Upper lobe of right lung (tissue), 1 donor: Measurements from ENCODE around the gene HID1. TPM values are rescaled to one million over a fixed set of nuclear protein-coding genes. Genes with fewer than 3 reads are reported as not detected.
"Not testable (repeated sequence)": the region's sequence is repeated elsewhere in the genome, so short reads cannot be mapped to it uniquely, and the experiment has no call there.

Experiments
- ATAC-seq: fragments of 200-7000 bp; cut with Tn5 transposase; one replicate; pipeline ENCODE4 v1.9.1; 2020; ENCODE audit warnings: mild to moderate bottlenecking, moderate library complexity
- DNase-seq: peaks from one replicate; pipeline ENCODE4 v3.0.0-alpha.2; 2020
- H3K27ac ChIP-seq: fragments of 200-600 bp; one replicate; pipeline ENCODE4 v1.8.0; 2022
- H3K27me3 ChIP-seq: fragments of 200-600 bp; one replicate; pipeline ENCODE4 v1.8.0; 2022; ENCODE audit warnings: mild to moderate bottlenecking
- H3K36me3 ChIP-seq: fragments of 200-600 bp; one replicate; pipeline ENCODE4 v1.8.0; 2022
- H3K4me1 ChIP-seq: fragments of 200-600 bp; one replicate; pipeline ENCODE4 v1.8.0; 2022
- H3K4me3 ChIP-seq: fragments of 200-600 bp; one replicate; pipeline ENCODE4 v1.8.0; 2022; ENCODE audit warnings: mild to moderate bottlenecking
- H3K9me3 ChIP-seq: fragments of 200-600 bp; one replicate; pipeline ENCODE4 v1.8.0; 2022
- intact Hi-C: fragments of 100-400 bp; cut with DNase I; formaldehyde crosslinking; loops from one replicate; pipeline ENCODE4 v1.11.0; 2022
- total RNA-seq: library from RNA; stranded (reverse); fragmentation: NEBNext Ultra II Directional; extraction: Animal tissue kit (Norgen Biotek cat#: 25700); gene quantifications from one replicate; pipeline ENCODE4 v1.2.1, GENCODE V29; 2021
- TF ChIP-seq, protein P1 (sequence below): fragments of 200-600 bp; IDR thresholded peaks from one replicate; pipeline ENCODE4 v1.8.0; 2022; ENCODE audit warnings: antibody characterized with exemption
- donor health status: DM: no; HTN: yes; CAD: no; lungs with severe emphysema.

The HID1 gene
- total RNA-seq, 1 donor from 2014 or later: 33.5 TPM

- DNase-seq (no peak), ATAC-seq (no peak)
- TF ChIP-seq, protein P1, sequence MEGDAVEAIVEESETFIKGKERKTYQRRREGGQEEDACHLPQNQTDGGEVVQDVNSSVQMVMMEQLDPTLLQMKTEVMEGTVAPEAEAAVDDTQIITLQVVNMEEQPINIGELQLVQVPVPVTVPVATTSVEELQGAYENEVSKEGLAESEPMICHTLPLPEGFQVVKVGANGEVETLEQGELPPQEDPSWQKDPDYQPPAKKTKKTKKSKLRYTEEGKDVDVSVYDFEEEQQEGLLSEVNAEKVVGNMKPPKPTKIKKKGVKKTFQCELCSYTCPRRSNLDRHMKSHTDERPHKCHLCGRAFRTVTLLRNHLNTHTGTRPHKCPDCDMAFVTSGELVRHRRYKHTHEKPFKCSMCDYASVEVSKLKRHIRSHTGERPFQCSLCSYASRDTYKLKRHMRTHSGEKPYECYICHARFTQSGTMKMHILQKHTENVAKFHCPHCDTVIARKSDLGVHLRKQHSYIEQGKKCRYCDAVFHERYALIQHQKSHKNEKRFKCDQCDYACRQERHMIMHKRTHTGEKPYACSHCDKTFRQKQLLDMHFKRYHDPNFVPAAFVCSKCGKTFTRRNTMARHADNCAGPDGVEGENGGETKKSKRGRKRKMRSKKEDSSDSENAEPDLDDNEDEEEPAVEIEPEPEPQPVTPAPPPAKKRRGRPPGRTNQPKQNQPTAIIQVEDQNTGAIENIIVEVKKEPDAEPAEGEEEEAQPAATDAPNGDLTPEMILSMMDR: no peak
- intact Hi-C loops: no loop called here
- H3K36me3 ChIP-seq: no peaks in the 10 kb centered on the region
- H3K9me3 ChIP-seq: no peaks in the 10 kb centered on the region
- H3K27ac ChIP-seq: no peak overlapping the region
- peaks cover 28% of the 10 kb centered on the region for H3K27me3 ChIP-seq
- no peaks in the 10 kb centered on the region for H3K4me1 ChIP-seq
- no peak overlapping the region for H3K4me3 ChIP-seq
Measured at GRCh38 chr17:74916136-74916850, 56.3 kb downstream of the HID1 start.

- H3K27me3 ChIP-seq, H3K36me3 ChIP-seq, ATAC-seq, H3K27ac ChIP-seq, DNase-seq, intact Hi-C loops, H3K4me3 ChIP-seq, H3K4me1 ChIP-seq, H3K9me3 ChIP-seq: not testable (repeated sequence)
Measured at GRCh38 chr17:74911423-74911822, 61.1 kb downstream of the HID1 start.

DNA sequence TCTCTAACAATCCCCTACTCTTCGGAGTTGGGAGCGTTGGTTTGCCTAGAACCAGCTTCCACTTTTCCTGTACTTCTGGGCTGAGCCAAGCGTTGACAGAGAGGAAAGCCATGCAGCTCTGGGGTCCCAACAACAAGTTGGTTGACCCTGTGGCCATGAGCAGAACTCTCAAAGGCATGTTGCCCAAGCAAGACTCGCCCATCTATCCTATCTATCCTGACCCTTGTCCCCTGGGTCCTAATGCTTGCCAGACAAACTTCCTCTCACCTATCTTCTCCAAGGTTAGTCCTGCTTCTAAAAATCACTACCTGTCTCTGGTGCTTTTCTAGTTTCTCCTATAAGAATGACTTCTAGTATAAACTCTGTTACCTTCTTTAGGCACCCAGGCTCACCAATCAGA is 63.5 kb downstream of the HID1 start:
- H3K27ac ChIP-seq, H3K4me1 ChIP-seq, H3K4me3 ChIP-seq, H3K36me3 ChIP-seq, ATAC-seq, H3K27me3 ChIP-seq, intact Hi-C loops, H3K9me3 ChIP-seq, DNase-seq: not testable (repeated sequence)

GRCh38 chr17:74907012-74907411 is 65.5 kb downstream of the HID1 start:
- TF ChIP-seq, protein P1: no peak
- ATAC-seq (no peak), DNase-seq (no peak)
- Histone ChIP-seq H3K9me3 (no peaks in the 10 kb centered on the region), H3K4me3 (no peak overlapping the region), H3K4me1 (no peaks in the 10 kb centered on the region), H3K36me3 (no peaks in the 10 kb centered on the region), H3K27ac (no peak overlapping the region), H3K27me3 (peaks cover 9% of the 10 kb centered on the region)
- intact Hi-C loops: no loop called here

GRCh38 chr17:74906214-74906793 is 66.3 kb downstream of the HID1 start:
- ATAC-seq, H3K4me3 ChIP-seq, H3K4me1 ChIP-seq, H3K9me3 ChIP-seq, H3K36me3 ChIP-seq, H3K27ac ChIP-seq, DNase-seq, intact Hi-C loops: not testable (repeated sequence)
- H3K27me3 ChIP-seq: peaks cover 16% of the 10 kb centered on the region

- Histone ChIP-seq H3K4me3 (no peak overlapping the region), H3K27ac (no peak overlapping the region), H3K4me1 (no peaks in the 10 kb centered on the region), H3K9me3 (no peaks in the 10 kb centered on the region), H3K27me3 (peaks cover 21% of the 10 kb centered on the region), H3K36me3 (no peaks in the 10 kb centered on the region)
- peak; percentile 28 for ATAC-seq
- DNase-seq: no peak
- intact Hi-C loops: no loop called here
- TF ChIP-seq, protein P1: no peak
Measured at GRCh38 chr17:74904687-74905409, 67.7 kb downstream of the HID1 start.

GRCh38 chr17:74903671-74904070 is 68.9 kb downstream of the HID1 start:
- Histone ChIP-seq H3K27ac (no peak overlapping the region), H3K36me3 (no peaks in the 10 kb centered on the region), H3K4me3 (no peak overlapping the region), H3K4me1 (no peaks in the 10 kb centered on the region), H3K27me3 (peaks cover 21% of the 10 kb centered on the region), H3K9me3 (no peaks in the 10 kb centered on the region)
- DNase-seq (no peak), ATAC-seq (no peak)
- TF ChIP-seq, protein P1: no peak
- intact Hi-C loops: no loop called here
